Muscle of leg (tissue), 11 donors: ENCODE results near the gene TESK2. TPM values are rescaled to one million over a fixed set of nuclear protein-coding genes. Genes with fewer than 3 reads are reported as not detected.
"Not testable (repeated sequence)": the region's sequence is repeated elsewhere in the genome, so short reads cannot be mapped to it uniquely, and the experiment has no call there.

Experiments used
- DNase-seq: peaks from one replicate; pipeline ENCODE4 v3.0.0; 2013
- H3K27ac ChIP-seq: one replicate; pipeline ENCODE4 v1.5.1; 2013; ENCODE audit warnings: mild to moderate bottlenecking, low read length, control low read depth
- H3K27me3 ChIP-seq: one replicate; pipeline ENCODE4 v1.6.1; 2013; ENCODE audit warnings: low read length; ENCODE audit not compliant: control insufficient read depth, insufficient read depth
- H3K36me3 ChIP-seq: one replicate; pipeline ENCODE4 v1.6.1; 2013; ENCODE audit warnings: low read length; ENCODE audit not compliant: control insufficient read depth, insufficient read depth
- H3K4me1 ChIP-seq: one replicate; pipeline ENCODE4 v1.6.1; 2013; ENCODE audit warnings: low read length; ENCODE audit not compliant: control insufficient read depth, insufficient read depth
- H3K4me3 ChIP-seq: one replicate; pipeline ENCODE4 v1.5.1; 2013; ENCODE audit warnings: low read length, control low read depth
- H3K9me3 ChIP-seq: replicated peaks from 2 replicates; pipeline ENCODE4 v1.6.1; 2013; ENCODE audit warnings: low read depth, low read length; ENCODE audit not compliant: control insufficient read depth
- WGBS: methylation state at CpG from one replicate; pipeline ENCODE4 v1.1.5; 2013; ENCODE audit warnings: missing lambda C conversion rate; ENCODE audit not compliant: insufficient coverage; 5-methylcytosine and 5-hydroxymethylcytosine counted together
- polyA plus RNA-seq, 8 donors: library from polyadenylated mRNA; unstranded; fragments of 120-200 nt; gene quantifications; one replicate each; pipeline versions ENCODE4 v1.2.1 to v1.2.3, GENCODE V29; 2013; ENCODE audit warnings: inconsistent platforms in 1 of 8, low replicate concordance in 1 of 8; ENCODE audit not compliant: insufficient read length in 8 of 8, insufficient read depth in 1 of 8
- total RNA-seq: library from RNA; stranded (reverse); fragments of 120-200 nt; gene quantifications from one replicate; pipeline ENCODE4 v1.2.4, GENCODE V29; 2013

Gene TESK2
- total and polyA plus RNA-seq, 9 donors, result 1.3 to 3.1 (median 2.2) TPM

- no peak overlapping the region for H3K4me3 ChIP-seq
- 80% methylated on average over 2 of the region's 2 CpGs for WGBS
- H3K27me3 ChIP-seq, result peaks cover 18% of the 10 kb centered on the region
- no peaks in the 10 kb centered on the region for H3K36me3 ChIP-seq
- no peak overlapping the region for H3K27ac ChIP-seq
- peaks cover 2% of the 10 kb centered on the region for H3K4me1 ChIP-seq
- no peaks in the 10 kb centered on the region for H3K9me3 ChIP-seq
- DNase-seq, result peak; percentile 64
Measured at GRCh38 chr1:45493116-45493697, 2.2 kb upstream of the TESK2 start.

- H3K36me3 ChIP-seq, result no peaks in the 10 kb centered on the region
- no peaks in the 10 kb centered on the region for H3K9me3 ChIP-seq
- H3K27me3 ChIP-seq, result peaks cover 18% of the 10 kb centered on the region
- H3K4me3 ChIP-seq, result no peak overlapping the region
- H3K4me1 ChIP-seq, result peaks cover 2% of the 10 kb centered on the region
- H3K27ac ChIP-seq, result no peak overlapping the region
- no peak for DNase-seq
- 100% methylated on average over 1 of the region's 3 CpGs for WGBS
Measured at GRCh38 chr1:45492691-45493090, 1.7 kb upstream of the TESK2 start.

GRCh38 chr1:45491487-45492260 is 711 bp upstream of the TESK2 start:
- no peaks in the 10 kb centered on the region for H3K9me3 ChIP-seq
- no peaks in the 10 kb centered on the region for H3K36me3 ChIP-seq
- peak overlapping the region; percentile 52 for H3K27ac ChIP-seq
- peak overlapping the region; percentile 85 for H3K4me3 ChIP-seq
- no peak for DNase-seq
- H3K27me3 ChIP-seq, result peaks cover 18% of the 10 kb centered on the region
- H3K4me1 ChIP-seq, result peaks cover 2% of the 10 kb centered on the region
- WGBS, result 68% methylated on average over 13 of the region's 19 CpGs

GRCh38 chr1:45490121-45490625 is 790 bp downstream of the TESK2 start:
- Histone ChIP-seq H3K27me3 (peaks cover 18% of the 10 kb centered on the region), H3K27ac (peak overlapping the region; percentile 76), H3K36me3 (no peaks in the 10 kb centered on the region), H3K4me3 (peak overlapping the region; percentile 85), H3K9me3 (no peaks in the 10 kb centered on the region), H3K4me1 (peaks cover 2% of the 10 kb centered on the region)
- peak; percentile 39 for DNase-seq
- under 1% methylated on average over 16 of the region's 17 CpGs for WGBS

- H3K9me3 ChIP-seq, H3K27ac ChIP-seq, H3K4me3 ChIP-seq, H3K4me1 ChIP-seq, H3K36me3 ChIP-seq, DNase-seq: not testable (repeated sequence)
- 56% methylated on average over 8 of the region's 14 CpGs for WGBS
- peaks cover 18% of the 10 kb centered on the region for H3K27me3 ChIP-seq
Measured at GRCh38 chr1:45489379-45489778, 1.6 kb downstream of the TESK2 start.

GRCh38 chr1:45488666-45489377 is 2.1 kb downstream of the TESK2 start:
- H3K9me3 ChIP-seq, result no peaks in the 10 kb centered on the region
- peaks cover 2% of the 10 kb centered on the region for H3K4me1 ChIP-seq
- no peak overlapping the region for H3K4me3 ChIP-seq
- no peak for DNase-seq
- peaks cover 18% of the 10 kb centered on the region for H3K27me3 ChIP-seq
- H3K36me3 ChIP-seq, result no peaks in the 10 kb centered on the region
- H3K27ac ChIP-seq, result no peak overlapping the region
- WGBS, result 70% methylated on average over 4 of the region's 10 CpGs

- Histone ChIP-seq H3K4me1 (no peaks in the 10 kb centered on the region), H3K4me3 (no peak overlapping the region), H3K27ac (no peak overlapping the region), H3K27me3 (peaks cover 18% of the 10 kb centered on the region), H3K9me3 (no peaks in the 10 kb centered on the region), H3K36me3 (no peaks in the 10 kb centered on the region)
- no peak for DNase-seq
Measured at GRCh38 chr1:45485949-45486348, 5.0 kb downstream of the TESK2 start.

GRCh38 chr1:45479039-45479748 is 11.8 kb downstream of the TESK2 start:
- no peaks in the 10 kb centered on the region for H3K4me1 ChIP-seq
- H3K27ac ChIP-seq, result no peak overlapping the region
- DNase-seq, result no peak
- 83% methylated on average over 2 of the region's 5 CpGs for WGBS
- H3K4me3 ChIP-seq, result no peak overlapping the region
- H3K9me3 ChIP-seq, result no peaks in the 10 kb centered on the region
- H3K36me3 ChIP-seq, result no peaks in the 10 kb centered on the region
- no peaks in the 10 kb centered on the region for H3K27me3 ChIP-seq

- no CpG with 5 or more reads among the region's 4 CpGs for WGBS
- H3K9me3 ChIP-seq, result no peaks in the 10 kb centered on the region
- no peaks in the 10 kb centered on the region for H3K36me3 ChIP-seq
- H3K27ac ChIP-seq, result no peak overlapping the region
- H3K4me3 ChIP-seq, result no peak overlapping the region
- DNase-seq, result no peak
- no peaks in the 10 kb centered on the region for H3K4me1 ChIP-seq
- H3K27me3 ChIP-seq, result no peaks in the 10 kb centered on the region
Measured at GRCh38 chr1:45478121-45478814, 12.7 kb downstream of the TESK2 start.
